ENCODE data around the gene IL22RA2.

The IL22RA2 gene

GRCh38 chr6:137193256-137194070 is 20.0 kb upstream of the IL22RA2 start:
- DNase-seq: no peak

GRCh38 chr6:137192821-137193220 is 19.4 kb upstream of the IL22RA2 start:
- DNase-seq: no peak

DNA sequence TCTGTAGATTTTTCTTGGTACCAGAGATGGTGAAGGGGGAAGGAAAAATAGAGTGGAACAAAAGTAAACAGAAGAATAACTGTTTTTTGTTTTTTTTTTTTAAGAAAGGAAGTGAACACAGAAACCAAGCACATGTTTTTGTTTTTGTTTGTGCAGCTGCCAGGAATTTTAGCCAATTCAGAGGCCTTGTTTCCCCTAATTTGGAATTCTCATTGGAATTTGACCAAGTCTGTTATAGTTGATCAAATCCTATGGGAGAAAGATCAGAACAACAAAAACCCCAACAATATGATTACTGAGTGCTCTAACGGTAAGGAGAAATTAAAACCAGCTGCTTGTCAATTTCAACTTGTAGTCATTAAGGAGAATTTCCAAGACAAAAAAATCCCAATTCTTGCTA is 18.2 kb upstream of the IL22RA2 start:
- no peak for DNase-seq

- DNase-seq: no peak
These were observed 17.8 kb upstream of the IL22RA2 start for GRCh38 chr6:137191236-137191635.

DNA sequence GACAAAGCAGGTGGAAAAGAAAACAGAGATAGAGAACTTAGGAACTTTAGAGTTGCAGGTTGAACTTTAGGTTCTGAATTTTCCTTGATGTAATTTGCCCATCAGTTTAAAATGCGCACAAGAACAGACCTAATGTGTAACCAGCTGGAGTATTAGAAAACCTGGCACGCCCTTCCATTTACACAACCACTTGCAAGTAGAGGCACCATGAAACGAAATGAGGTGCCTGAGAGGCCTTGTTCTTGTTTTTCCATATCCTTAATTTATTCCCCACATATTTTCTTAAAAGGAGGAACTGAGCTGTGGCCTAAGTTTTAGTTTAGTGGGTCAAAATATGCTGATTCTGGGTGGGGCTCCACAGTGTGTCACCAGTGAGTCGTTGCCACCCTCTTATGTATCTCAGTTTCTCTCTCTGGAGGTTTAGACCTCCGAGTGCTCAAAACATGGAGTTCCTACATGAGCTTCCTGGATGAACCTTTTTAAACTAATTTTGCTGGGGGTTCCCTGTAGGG is 17.2 kb upstream of the IL22RA2 start:
- no peak for DNase-seq

DNA sequence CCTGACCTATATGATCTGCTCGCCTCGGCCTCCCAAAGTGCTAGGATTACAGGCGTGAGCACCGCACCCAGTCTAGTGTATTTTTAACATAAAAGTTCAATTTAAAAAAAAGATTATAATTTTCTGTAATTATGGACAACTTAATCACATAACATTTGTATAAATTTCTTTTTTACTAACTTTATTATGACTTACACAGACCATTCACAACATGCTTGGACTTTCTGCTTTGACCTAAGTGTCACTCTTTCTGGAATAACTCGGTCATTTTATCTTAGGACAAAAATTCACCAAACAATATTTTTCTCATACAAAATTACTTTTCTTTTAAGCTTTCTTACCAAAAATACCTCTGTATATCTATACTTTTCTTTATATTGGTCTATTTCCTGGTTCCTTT is 15.4 kb upstream of the IL22RA2 start:
- no peak for DNase-seq

- no peak for DNase-seq
These were observed 11.8 kb upstream of the IL22RA2 start for GRCh38 chr6:137185290-137185689.

- no peak for DNase-seq
These were observed 9.2 kb upstream of the IL22RA2 start for GRCh38 chr6:137182654-137183073.

- no peak for DNase-seq
These were observed 8.6 kb upstream of the IL22RA2 start for GRCh38 chr6:137181891-137182653.

DNA sequence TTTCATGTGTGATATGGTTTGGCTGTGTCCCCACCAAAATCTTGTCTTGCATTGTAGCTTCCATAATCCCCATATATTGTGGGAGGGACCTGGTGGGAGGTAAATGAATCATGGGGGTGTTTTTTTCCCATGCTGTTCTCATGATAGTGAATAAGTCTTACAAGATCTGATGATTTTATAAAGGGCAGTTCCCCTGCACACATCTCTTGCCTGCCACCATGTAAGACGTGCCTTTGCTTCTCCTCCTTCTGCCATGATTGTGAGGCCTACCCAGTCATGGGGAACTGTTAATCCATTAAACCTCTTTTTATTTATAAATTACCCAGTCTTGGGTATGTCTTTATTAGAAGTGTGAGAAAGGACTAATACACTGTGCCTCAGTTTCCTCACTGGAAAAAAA is 4.2 kb upstream of the IL22RA2 start:
- DNase-seq: no peak

DNA sequence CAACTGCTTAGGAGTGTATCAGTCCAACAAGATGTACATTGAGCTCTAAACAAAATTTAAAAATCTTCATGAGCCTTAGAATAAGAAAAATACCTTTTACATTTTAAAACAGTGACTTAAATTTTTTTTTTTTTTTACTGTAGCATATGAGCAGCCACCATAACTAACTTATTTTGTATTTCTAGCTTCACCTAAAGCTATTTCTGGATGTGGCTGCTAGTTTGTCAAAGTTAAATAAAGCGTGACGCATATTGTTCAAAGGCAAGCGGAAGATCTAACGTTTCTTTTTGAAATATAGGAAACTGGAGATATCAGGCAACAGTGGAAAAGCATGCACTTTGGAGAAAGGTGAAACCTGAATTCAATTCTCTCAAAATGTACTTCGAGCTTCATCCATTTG is 3.3 kb upstream of the IL22RA2 start:
- DNase-seq: no peak

DNA sequence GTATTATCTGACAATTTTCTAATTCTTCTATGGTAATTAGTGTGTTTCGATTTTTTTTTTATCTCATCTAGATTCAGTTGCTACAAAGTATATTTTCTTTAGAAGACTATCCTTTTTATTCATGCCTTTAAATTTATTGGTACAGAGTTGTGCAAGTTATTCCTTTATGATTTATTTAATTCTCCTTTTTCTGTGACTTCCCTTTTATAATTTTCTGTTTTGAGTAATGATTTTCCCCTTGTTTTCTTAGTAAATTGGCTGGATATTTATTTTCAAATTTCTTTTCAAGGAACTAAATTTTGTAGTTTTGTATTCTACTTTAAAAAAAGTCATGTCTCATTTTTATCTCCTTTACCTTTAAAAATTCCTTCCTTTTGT is 2.4 kb upstream of the IL22RA2 start:
- DNase-seq: no peak

DNA sequence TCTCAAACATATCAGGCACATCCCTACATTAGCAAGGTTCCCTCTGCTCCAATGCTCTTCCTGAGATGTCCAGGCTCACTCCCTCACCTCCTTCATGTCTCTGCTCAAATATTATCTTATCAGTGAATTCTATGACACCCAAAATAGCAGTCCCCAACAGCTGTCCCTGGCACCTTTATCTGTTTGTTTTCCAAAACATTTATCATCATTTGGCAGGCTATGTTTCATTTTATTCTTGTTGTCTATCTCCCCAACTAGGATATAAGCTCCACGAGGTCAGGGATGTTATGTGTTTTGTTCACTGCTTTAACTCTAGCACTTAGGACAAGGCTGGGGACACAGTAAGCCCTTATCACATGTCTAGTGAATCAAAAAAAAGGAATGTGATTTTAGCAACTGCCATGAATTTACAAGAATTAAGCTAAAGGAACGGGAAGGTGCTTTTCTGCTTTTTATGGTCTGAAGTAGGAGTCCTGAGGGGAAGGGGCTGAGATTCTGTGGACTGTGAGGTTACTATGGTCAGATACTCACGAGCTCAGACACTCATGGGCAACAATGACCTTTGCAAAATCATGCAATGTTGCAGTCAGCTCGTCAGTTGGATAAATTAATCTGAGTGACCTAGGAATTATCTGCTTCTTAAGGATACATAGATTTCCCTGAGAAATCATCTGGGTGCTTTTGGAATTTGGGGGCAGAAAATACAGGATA is 1.9 kb upstream of the IL22RA2 start:
- no peak for DNase-seq

DNA sequence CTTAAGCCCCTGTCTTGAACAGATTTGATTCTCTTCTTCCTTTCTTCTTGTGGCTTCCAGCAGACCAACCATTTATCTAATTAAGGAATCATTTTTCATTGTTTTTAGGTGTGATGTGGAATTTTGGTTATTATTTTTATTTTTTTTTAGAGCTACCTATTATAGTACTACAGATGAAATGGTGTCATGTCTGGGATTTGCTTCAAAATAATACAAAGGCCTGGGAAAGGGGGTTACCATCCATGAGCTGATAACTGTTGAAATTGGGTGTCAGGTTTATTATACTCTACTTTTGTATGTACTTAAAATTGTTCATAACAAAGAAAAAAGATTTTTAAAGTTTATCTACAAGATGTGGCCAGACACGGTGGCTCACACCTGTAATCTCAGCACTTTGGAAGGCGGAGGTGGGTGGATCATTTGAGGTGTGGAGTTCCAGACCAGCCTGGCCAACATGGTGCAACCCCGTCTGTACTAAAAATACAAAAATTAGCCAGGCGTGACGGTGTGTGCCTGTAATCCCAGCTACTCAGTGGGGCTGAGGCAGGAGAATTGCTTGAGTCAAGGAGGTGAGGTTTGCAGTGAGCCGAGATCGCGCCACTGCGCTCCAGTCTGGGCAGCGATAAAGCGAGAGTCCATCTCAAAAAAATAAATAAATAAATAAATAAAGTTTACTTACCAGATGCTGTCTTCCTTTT is 561 bp downstream of the IL22RA2 start:
- DNase-seq: no peak

DNA sequence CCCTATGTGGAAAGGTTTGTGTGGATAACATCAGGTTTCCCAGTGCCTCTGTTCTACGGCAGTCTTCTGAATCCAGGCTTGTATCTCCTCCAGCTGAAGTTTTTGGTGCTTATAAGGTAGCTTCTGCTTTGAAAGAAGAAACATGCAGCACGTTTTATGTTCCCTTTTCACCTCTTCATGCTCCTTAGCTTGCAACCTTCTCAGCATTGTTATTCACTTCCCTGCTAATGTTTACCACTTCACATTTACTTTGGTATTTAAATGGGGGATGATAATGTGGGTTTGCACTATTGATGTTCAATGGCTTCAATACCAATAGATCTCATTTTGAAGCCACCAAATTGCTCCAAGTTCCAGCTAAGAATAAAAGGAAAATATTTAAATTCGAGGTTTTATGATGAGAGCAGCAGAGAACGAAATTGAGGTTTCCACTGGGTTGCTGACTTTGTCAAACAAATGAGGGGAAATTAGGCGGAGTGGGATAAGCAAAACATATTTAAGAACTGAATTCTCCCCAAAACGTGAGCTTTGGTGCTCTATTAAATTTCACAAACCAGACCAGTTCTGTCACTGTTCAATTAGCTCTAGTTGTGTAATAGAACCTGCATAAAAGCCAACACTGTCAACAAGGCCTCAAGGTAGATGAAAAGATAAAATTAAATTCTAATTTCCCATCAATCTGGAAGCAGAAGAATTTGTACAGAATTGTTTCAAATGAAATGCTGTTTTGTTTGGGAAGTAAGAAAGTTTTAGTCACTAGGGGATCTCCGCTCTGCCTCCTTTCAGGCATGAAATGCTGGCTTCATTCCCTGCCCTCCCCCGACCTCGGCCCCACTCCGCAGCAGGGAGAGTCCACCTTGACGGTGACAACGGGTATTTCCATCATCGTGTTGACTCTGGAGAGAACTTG is 1.4 kb downstream of the IL22RA2 start:
- no peak for DNase-seq

DNA sequence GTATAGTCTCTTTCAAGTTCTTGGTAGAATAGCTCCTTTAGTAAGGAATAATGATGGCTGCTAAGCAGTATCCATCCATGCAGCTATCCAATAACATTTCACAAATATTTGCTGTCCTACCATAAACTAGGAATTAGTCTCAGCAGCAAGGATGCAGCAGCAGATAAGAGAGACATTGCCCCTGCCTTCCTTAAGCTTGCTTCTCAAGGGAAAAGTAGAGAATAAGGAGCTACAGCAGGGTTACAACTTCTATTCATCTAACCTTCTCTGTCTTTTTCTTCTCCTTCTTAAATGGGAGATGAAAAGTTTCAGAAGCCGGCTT is 2.4 kb downstream of the IL22RA2 start:
- DNase-seq: no peak

DNA sequence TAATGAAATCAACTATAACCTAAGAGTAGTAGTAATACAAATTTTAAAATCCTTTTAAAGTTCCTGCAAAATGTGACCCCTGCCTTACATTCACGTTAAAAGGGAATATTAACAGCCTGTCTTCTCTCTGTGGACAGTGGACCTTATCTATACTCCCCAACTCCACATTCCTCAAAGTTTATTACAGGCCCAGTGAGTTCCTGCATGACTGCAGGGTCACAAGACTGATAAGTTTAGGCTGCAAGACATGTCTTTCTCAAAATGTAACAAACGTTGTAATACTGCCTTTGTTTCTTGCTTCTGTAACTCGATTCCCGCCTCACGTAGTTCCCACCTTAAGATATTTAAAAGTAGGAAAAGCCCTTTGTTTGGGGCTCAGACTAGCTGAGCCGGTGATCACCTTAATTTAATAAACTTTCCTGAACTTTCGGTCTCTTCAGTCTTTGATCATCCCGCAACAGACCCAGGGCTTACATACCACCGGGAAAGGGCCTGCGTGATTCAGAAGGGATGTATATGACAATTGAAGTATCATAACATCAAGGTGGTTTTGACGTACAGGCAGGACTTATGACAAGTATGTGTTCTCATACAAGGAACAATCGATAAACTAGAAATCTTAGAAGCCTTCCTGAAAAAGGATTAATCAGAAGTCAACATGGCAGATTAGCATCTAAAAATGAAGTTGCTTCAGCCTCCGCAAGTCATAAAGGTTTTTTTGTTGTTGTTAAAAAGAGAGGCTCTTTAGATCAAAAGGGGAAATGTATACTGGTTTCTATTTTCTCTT is 3.0 kb downstream of the IL22RA2 start:
- no peak for DNase-seq

GRCh38 chr6:137167702-137168377 is 5.6 kb downstream of the IL22RA2 start:
- DNase-seq: no peak

DNA sequence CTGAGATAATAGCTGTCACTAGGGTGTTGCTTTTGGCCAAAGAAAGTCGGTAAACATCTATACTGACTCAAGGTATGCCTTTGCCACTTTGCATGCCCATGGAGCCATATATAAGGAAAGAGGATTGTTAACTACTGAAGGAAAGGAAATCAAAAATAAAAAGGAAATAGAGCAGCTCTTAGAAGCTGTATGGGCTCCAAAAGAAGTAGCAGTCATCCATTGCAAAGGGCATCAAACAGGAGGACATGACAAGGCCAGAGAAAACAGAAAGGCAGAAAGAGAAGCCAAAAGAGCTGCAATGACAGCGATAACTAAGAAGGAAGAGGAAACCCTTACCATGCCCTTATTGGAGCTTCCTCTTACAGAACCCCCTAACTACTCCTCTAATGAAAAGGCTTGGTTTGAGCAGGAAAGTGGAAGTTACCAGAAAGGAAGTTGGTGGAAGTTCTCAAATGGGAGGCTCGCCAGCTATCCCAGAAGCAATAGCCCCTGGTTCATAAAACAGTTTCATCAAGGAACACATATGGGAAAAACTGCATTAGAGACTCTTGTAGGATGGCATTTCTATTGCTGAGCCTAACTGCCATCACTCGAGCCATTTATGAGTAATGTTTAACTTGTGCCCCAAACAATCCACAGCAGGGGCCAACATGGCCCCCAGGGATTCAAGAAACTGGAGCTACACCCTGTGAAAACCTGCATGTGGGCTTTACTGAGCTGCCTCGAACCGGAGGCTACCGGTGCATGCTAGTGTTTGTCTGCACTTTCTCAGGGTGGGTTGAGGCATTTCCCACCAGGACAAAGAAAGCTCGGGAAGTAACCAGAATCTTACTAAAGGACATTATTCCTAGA is 7.0 kb downstream of the IL22RA2 start:
- DNase-seq: no peak

Measured in NCI-H1092 (cell line).